Left lung (tissue), 10 donors: ENCODE measurements around the gene CMC2. TPM values are rescaled to one million over a fixed set of nuclear protein-coding genes. Genes with fewer than 3 reads are reported as not detected.

Source experiments
- ATAC-seq: fragments of 200-7000 bp; cut with Tn5 transposase; one replicate; pipeline ENCODE4 v1.9.1; 2020; ENCODE audit warnings: moderate library complexity
- DNase-seq, 4 donors: peaks; one replicate each; pipeline ENCODE4 v3.0.0-alpha.2; 2013 to 2020
- H3K27ac ChIP-seq, 2 donors: fragments of 200-600 bp; sonication (generic) in 1 of 2; one replicate each; pipeline versions ENCODE4 v1.5.0 to v1.8.0; 2020 to 2021
- H3K27me3 ChIP-seq, 2 donors: fragments of 200-600 bp; sonication (generic) in 1 of 2; one replicate each; pipeline versions ENCODE4 v1.5.0 to v1.8.0; 2020 to 2021
- H3K36me3 ChIP-seq, 2 donors: fragments of 200-600 bp; sonication (generic) in 1 of 2; one replicate each; pipeline versions ENCODE4 v1.5.0 to v1.8.0; 2020 to 2021
- H3K4me1 ChIP-seq, 2 donors: fragments of 200-600 bp; one replicate each; pipeline ENCODE4 v1.8.0; 2021
- H3K4me3 ChIP-seq, 2 donors: fragments of 200-600 bp; sonication (generic) in 1 of 2; one replicate each; pipeline versions ENCODE4 v1.5.0 to v1.8.0; 2020 to 2021; ENCODE audit warnings: mild to moderate bottlenecking in 1 of 2
- H3K9me3 ChIP-seq, 2 donors: fragments of 200-600 bp; sonication (generic) in 1 of 2; one replicate each; pipeline versions ENCODE4 v1.5.0 to v1.8.0; 2020 to 2021
- CTCF ChIP-seq, 2 donors: fragments of 200-600 bp; sonication (generic) in 1 of 2; IDR thresholded peaks; one replicate each; pipeline versions ENCODE4 v1.5.0 to v1.8.0; 2021; ENCODE audit warnings: antibody characterized with exemption in 2 of 2
- intact Hi-C, 2 donors: fragments of 100-400 bp; cut with DNase I; formaldehyde crosslinking; loops; one replicate each; pipeline versions ENCODE4 v1.11.2 to v1.14.2; 2022
- polyA plus RNA-seq, 6 donors: library from polyadenylated mRNA; unstranded; fragments of 120-200 nt; gene quantifications; one replicate each; pipeline ENCODE4 v1.2.1, GENCODE V29; 2013; ENCODE audit not compliant: insufficient read length in 6 of 6
- total RNA-seq, 2 donors: library from RNA; stranded (reverse); fragmentation: NEBNext Ultra II Directional; extraction: Animal tissue kit (Norgen Biotek cat#: 25700); gene quantifications; one replicate each; pipeline ENCODE4 v1.2.1, GENCODE V29; 2021
- donor health status: DM: no; HTN: yes; CAD: no.
- donor health status: DM: no; HTN: no; CAD: no.

CMC2 gene
- total and polyA plus RNA-seq, 8 donors: 38.8 to 52.1 (median 44.3) TPM

DNA sequence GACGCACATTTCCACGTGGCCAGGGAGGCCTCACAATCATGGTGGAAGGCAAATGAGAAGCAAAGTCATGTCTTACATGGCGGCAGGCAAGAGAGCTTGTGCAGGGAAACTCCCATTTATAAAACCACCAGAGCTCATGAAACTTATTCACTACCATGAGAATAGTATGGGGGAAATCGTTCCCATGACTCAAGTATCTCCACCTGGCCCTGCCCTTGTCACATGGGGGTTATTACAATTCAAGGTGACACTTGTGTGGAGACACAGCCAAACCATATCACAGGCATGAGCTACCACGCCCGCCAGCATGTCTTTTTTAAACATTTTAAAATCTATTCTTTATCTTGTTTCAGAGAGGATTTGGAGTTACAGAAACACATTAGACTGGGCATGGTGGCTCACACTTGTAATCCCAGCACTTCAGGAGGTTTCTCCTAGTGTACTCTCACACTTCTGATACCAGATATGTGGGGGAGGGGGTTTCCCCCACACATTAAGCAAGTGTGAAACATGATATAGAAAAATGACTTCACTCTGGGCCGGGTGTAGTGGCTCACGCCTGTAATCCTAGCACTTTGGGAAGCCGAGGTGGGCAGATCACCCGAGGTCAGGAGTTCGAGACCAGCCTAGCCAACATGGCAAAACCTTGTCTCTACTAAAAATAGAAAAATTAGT lies 23.4 kb upstream of the CMC2 start:
- H3K4me1 ChIP-seq: no peaks in the 10 kb centered on the region
- no peak for ATAC-seq
- intact Hi-C loops: no loop called here
- no peak for DNase-seq
- TF ChIP-seq CTCF (IDR thresholded peaks at IDR 0.05): no peak
- H3K9me3 ChIP-seq: no peaks in the 10 kb centered on the region
- no peak overlapping the region for H3K27ac ChIP-seq
- H3K36me3 ChIP-seq: peaks cover 0 to 29% of the 10 kb centered on the region in 2 donors
- no peaks in the 10 kb centered on the region for H3K27me3 ChIP-seq
- H3K4me3 ChIP-seq: no peak overlapping the region

GRCh38 chr16:81026429-81026828 lies 19.7 kb upstream of the CMC2 start:
- H3K27ac ChIP-seq: no peak overlapping the region
- no peak for DNase-seq
- no peak for TF ChIP-seq CTCF (IDR thresholded peaks at IDR 0.05)
- intact Hi-C loops: no loop called here
- no peaks in the 10 kb centered on the region for H3K27me3 ChIP-seq
- no peak for ATAC-seq
- H3K36me3 ChIP-seq: peaks cover 0 to 59% of the 10 kb centered on the region in 2 donors
- H3K4me1 ChIP-seq: no peaks in the 10 kb centered on the region
- no peaks in the 10 kb centered on the region for H3K9me3 ChIP-seq
- H3K4me3 ChIP-seq: no peak overlapping the region

DNA sequence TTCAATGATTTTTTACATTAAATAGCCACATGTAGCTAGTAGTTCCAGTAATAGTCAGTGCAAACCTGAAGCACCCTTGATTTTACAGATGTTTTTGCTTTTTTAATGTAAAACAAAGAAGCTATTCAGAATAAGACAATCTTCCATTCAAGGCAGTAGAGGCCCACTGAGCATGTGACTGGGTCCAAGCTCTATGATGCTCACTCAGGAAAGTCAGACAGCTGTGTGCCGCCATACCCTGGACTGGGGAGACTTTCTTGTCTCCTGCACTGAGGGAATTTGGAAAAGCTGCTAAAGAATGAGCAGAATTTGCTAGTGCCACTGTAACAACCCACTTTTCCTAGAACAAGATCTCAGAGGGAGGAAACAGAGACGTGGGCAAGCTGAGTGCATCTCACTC lies 11.8 kb upstream of the CMC2 start:
- Histone ChIP-seq H3K27me3 (no peaks in the 10 kb centered on the region), H3K4me3 (no peak overlapping the region), H3K27ac (no peak overlapping the region), H3K4me1 (no peaks in the 10 kb centered on the region), H3K9me3 (no peaks in the 10 kb centered on the region), H3K36me3 (peaks cover 0 to 95% of the 10 kb centered on the region in 2 donors)
- TF ChIP-seq CTCF (IDR thresholded peaks at IDR 0.05): no peak
- intact Hi-C loops: no loop called here
- no peak for DNase-seq
- no peak for ATAC-seq

DNA sequence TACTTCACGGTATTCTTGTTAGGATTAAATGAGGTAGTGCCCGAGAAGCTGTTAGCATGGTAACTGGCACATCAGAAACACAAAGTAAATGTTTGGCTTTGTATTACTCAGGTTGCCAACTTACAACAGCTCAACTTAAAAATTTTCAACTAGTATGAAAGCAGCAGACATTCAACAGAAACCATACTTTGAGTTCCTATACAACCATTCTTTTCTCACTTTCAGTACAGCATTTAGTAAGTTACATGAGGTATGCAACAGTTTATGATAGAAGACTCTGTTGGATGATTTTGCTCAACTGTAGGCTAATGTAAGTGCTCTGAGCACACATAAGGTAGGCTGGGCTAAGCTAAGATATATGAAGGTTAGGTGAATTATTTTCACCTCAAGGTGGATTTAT lies 8.0 kb upstream of the CMC2 start:
- H3K4me3 ChIP-seq: no peak overlapping the region
- no peak for TF ChIP-seq CTCF (IDR thresholded peaks at IDR 0.05)
- ATAC-seq (no peak), DNase-seq (no peak)
- H3K27me3 ChIP-seq: no peaks in the 10 kb centered on the region
- intact Hi-C loops: no loop called here
- H3K9me3 ChIP-seq: no peaks in the 10 kb centered on the region
- no peaks in the 10 kb centered on the region for H3K4me1 ChIP-seq
- H3K27ac ChIP-seq: no peak overlapping the region
- peaks cover 0 to 70% of the 10 kb centered on the region in 2 donors for H3K36me3 ChIP-seq

DNA sequence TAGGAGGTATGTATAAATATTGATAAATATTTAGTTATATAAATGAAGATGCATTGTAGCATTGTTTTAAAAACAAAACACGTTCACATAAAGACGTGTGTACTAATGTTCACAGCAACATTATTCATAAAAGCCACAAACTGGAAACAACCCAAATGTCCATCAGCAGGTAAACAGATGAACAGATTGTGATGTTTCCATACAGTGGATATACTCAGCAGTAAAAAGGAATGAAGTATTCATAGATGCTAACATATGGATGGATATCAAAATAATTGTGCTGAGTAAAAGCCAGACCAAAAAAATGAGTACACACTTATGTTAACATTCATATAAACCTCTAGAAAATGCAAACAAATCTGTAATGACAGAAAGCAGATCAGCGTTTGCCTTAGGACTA lies 6.3 kb upstream of the CMC2 start:
- DNase-seq (no peak), ATAC-seq (no peak)
- no peak for TF ChIP-seq CTCF (IDR thresholded peaks at IDR 0.05)
- H3K27ac ChIP-seq: no peak overlapping the region
- peaks cover 0 to 55% of the 10 kb centered on the region in 2 donors for H3K36me3 ChIP-seq
- no peak overlapping the region for H3K4me3 ChIP-seq
- peaks cover 0 to 7% of the 10 kb centered on the region in 2 donors for H3K4me1 ChIP-seq
- H3K27me3 ChIP-seq: no peaks in the 10 kb centered on the region
- no peaks in the 10 kb centered on the region for H3K9me3 ChIP-seq
- intact Hi-C loops: no loop called here
